Activated CD8-positive, alpha-beta T cell treated with anti-CD3 and anti-CD28 coated beads, Interleukin-2, amount 10 ng/mL, durations not matched to agents 7 days and 5 days (primary cell): ENCODE results near the gene FGF8. TPM values are rescaled to one million over a fixed set of nuclear protein-coding genes. Genes with fewer than 3 reads are reported as not detected.
A peak's percentile ranks its signal among the peaks of the same experiment; 100 is the strongest.

Experiments
- ATAC-seq: fragments of 150-1000 bp; cut with Tn5 transposase; one replicate; pipeline ENCODE4 v1.10.0; 2021; ENCODE audit warnings: moderate library complexity
- CTCF ChIA-PET: fragments of 350-600 bp; sonication (Branson Sonifier 250); formaldehyde crosslinking; loops from one replicate; lab custom pipeline; 2021; ENCODE audit warnings: antibody characterized with exemption; lab: Charles Lee
- POLR2A ChIA-PET: fragments of 350-600 bp; sonication (Branson Sonifier 250); formaldehyde crosslinking; loops from one replicate; lab custom pipeline; 2021; ENCODE audit warnings: antibody characterized with exemption; lab: Charles Lee
- DNase-seq: peaks from one replicate; pipeline ENCODE4 v3.0.0-alpha.2; 2020
- H3K27ac Mint-ChIP-seq: one replicate; pipeline ENCODE4 v1.8.0; 2021; ENCODE audit warnings: mild to moderate bottlenecking, mixed read lengths
- H3K27me3 Mint-ChIP-seq: one replicate; pipeline ENCODE4 v1.8.0; 2021; ENCODE audit warnings: low read depth, mixed read lengths
- H3K36me3 Mint-ChIP-seq: one replicate; pipeline ENCODE4 v1.8.0; 2021; ENCODE audit warnings: low read depth, mixed read lengths
- H3K4me1 Mint-ChIP-seq: one replicate; pipeline ENCODE4 v1.8.0; 2021; ENCODE audit warnings: low read depth, mixed read lengths
- H3K4me3 Mint-ChIP-seq: one replicate; pipeline ENCODE4 v1.8.0; 2021; ENCODE audit warnings: mild to moderate bottlenecking, mixed read lengths
- H3K9me3 Mint-ChIP-seq: one replicate; pipeline ENCODE4 v1.8.0; 2022; ENCODE audit warnings: mixed read lengths; ENCODE audit not compliant: insufficient read depth
- total RNA-seq, 2 experiments: library from RNA; stranded (reverse); gene quantifications; one replicate each; pipeline ENCODE4 v1.2.3, GENCODE V29; 2021

Gene FGF8, protein sequence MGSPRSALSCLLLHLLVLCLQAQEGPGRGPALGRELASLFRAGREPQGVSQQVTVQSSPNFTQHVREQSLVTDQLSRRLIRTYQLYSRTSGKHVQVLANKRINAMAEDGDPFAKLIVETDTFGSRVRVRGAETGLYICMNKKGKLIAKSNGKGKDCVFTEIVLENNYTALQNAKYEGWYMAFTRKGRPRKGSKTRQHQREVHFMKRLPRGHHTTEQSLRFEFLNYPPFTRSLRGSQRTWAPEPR
- total RNA-seq = not detected

DNA sequence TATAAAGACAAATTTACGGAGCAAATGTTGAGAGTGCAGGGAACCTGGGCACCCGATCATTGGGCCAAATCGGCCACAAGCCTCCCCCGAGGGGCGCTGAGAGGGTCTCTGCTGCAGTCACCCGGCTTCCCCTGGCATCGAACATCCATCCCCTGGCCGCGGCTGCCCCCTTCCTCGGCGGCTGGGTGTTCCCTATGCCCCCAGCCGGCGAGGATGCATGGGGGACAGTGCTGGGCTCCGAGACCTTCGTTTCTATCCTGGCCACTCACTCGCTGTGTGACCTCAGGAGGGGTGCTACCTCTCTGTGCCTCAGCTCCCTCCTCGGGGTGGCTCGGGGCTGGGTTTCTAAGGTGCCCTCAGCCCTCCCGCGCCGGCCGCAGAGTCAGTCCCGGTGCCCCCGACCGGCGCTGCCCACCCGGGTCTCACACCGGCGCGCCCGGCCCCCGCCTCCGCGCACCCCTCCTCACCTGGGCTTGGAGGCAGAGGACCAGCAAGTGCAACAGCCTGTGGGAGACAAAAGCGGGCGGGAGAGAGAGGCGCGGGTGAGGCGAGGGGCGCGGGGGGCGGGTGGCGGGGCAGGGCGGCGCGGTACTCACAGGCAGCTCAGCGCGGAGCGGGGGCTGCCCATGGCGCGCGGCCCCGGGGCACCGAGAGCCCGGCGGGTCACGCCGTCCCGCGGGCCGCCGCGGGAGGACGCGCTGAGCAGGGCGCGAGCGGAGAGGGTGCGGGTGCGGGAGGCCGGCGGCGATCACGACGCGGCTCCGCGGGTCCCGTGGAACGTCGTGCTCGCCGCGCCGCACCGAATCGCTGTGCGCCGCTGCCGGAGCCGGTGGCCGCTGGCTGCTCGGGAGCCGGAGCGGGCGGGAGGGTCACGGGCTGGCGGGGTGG is at the start of gene FGF8:
Gene FGF8 (minus strand): TSS at position 842 of the 888 bp plus-strand sequence. CDS start 214 bp downstream, at position 628.
- H3K4me3 Mint-ChIP-seq = no peak within 1 kb of the TSS

DNA sequence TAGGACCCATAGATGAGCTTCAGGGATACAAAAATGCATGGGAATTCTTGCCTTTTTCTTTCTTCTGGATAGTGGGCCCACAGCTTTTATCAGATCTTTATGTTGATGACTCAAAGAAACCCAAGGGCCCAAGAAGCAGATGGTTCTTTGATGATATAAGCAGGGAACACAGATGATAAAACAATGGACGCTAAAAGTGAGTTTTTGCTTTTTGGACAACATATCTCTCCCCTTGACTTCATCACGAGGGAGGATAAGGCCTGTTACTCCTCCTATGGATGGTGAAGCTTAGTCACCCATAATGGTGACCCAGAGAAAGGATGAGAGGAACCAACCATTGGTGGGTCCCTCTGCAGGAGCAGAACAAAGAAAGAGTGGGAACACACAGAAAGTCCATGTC is 48.8 kb upstream of the FGF8 start:
- POLR2A ChIA-PET = no interaction called here
- H3K27ac Mint-ChIP-seq = no peak overlapping the region
- H3K27me3 Mint-ChIP-seq = no peaks in the 10 kb centered on the region
- no peak overlapping the region for H3K4me3 Mint-ChIP-seq
- H3K9me3 Mint-ChIP-seq = no peaks in the 10 kb centered on the region
- DNase-seq (no peak), ATAC-seq (no peak)
- peaks cover 4% of the 10 kb centered on the region for H3K4me1 Mint-ChIP-seq
- peaks cover 3% of the 10 kb centered on the region for H3K36me3 Mint-ChIP-seq
- CTCF ChIA-PET = interaction anchor here (0.8 to 1.6 kb wide), 2 partner anchors 11 to 16 kb away, joined by 3 read pairs; no protein-coding TSS in a partner anchor

More for the DNA sequence above, at the start of gene FGF8:
- no peak within 1 kb of the TSS for H3K27ac Mint-ChIP-seq
- H3K36me3 Mint-ChIP-seq = peaks cover 6% of the 10 kb centered on the region
- ATAC-seq = no peak
- ChIA-PET POLR2A (no interaction called here), CTCF (interaction anchor here (4.9 kb wide), 1 partner anchor 172 kb away, joined by 34 read pairs; no protein-coding TSS in a partner anchor)
- H3K9me3 Mint-ChIP-seq = no peaks in the 10 kb centered on the region
- DNase-seq = no peak
- peaks cover 25% of the 10 kb centered on the region for H3K4me1 Mint-ChIP-seq
- H3K27me3 Mint-ChIP-seq = peaks cover 62% of the 10 kb centered on the region

DNA sequence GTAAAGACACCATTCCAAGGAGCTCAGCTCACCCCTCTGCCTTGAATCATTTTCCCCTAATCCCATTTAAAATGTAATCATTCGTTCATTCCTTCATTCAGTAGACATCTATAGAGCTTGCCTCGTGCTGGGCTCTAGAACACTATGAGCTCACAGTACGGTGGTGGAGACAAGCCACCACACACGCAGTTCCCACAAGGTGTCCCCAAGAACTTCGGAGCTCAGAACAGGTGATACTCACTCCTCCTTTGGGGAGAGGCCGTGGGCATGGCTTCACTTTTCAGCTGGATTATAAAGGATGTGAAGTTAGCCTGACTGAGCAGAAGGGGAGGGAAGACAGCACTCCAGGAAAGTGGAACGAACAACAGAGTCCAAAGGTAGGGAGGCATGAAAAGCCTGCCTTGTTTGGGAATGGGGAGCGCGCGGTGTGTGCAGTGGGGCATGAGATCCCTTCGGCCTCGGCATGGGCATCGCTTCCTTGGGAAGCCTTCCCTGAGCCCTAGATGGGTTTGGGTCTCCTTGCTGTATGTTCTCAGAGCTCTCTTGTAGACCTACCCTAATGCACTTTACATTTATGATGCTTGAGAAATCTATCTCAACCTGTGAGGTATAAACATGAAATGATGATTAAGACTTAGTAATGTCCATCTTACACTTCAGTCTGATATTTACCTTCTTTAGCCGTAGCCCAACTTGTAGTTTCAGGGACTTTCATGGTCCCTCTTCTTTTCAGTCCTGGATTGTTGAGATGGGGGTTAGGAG is 43.1 kb upstream of the FGF8 start:
- H3K9me3 Mint-ChIP-seq = no peaks in the 10 kb centered on the region
- H3K27me3 Mint-ChIP-seq = no peaks in the 10 kb centered on the region
- DNase-seq (no peak), ATAC-seq (peak; percentile 45)
- peaks cover 25% of the 10 kb centered on the region for H3K36me3 Mint-ChIP-seq
- ChIA-PET POLR2A (interaction anchor here (0.8 to 2.9 kb wide), 19 partner anchors 7 to 300 kb away, joined by 3 to 49 read pairs (median 5); partner anchors contain the start of genes ARMH3, HPS6 and NPM3), CTCF (interaction anchor here (0.8 to 4.2 kb wide), 11 partner anchors 14 to 665 kb away, joined by 3 to 42 read pairs (median 5); partner anchors contain the start of gene NPM3)
- H3K27ac Mint-ChIP-seq = peak overlapping the region; percentile 99
- H3K4me3 Mint-ChIP-seq = peak overlapping the region; percentile 96
- H3K4me1 Mint-ChIP-seq = peaks cover 24% of the 10 kb centered on the region

DNA sequence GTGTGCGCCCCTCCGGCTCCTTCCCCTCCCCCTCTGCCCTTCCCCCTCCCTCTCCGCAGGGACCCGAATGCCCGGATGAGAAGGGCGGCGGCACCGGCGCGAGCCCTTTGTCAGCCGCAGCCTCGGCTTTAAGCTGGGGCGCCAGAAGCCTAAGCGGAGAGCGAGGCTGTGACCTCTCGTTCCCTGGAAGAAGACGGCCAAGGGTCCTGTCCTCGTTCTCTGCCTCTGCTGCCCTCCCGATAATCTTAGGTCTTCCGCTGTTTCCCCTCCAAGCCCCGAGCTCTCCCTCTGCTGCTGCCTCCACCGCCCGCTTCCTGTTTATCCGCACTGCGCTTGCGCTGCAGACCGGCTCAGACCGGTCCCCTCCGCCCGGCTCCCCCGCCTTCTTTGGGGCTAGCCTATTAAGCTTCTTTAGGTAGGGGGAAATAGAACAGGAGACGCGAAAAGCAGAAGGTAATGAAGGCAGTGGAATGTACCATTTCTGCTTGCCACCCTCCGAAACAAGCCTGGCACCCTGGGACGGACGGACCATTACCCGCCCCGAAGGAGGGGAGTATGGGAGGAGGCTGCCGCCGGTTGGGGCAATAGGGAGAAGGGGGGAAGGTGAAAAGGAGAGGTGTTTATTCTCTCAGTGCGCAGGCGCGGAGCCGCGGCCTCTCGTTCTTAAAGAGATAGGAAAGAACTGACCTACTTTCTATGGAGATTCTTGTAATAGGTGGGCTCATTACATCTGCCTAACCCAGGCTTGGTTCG is 42.4 kb upstream of the FGF8 start, which contains the start of gene OGA:
Gene OGA (minus strand): TSS at position 326 of the 753 bp plus-strand sequence. CDS start 422 bp downstream, outside the sequence.
- H3K4me3 Mint-ChIP-seq = peak within 1 kb of the TSS; percentile 96

DNA sequence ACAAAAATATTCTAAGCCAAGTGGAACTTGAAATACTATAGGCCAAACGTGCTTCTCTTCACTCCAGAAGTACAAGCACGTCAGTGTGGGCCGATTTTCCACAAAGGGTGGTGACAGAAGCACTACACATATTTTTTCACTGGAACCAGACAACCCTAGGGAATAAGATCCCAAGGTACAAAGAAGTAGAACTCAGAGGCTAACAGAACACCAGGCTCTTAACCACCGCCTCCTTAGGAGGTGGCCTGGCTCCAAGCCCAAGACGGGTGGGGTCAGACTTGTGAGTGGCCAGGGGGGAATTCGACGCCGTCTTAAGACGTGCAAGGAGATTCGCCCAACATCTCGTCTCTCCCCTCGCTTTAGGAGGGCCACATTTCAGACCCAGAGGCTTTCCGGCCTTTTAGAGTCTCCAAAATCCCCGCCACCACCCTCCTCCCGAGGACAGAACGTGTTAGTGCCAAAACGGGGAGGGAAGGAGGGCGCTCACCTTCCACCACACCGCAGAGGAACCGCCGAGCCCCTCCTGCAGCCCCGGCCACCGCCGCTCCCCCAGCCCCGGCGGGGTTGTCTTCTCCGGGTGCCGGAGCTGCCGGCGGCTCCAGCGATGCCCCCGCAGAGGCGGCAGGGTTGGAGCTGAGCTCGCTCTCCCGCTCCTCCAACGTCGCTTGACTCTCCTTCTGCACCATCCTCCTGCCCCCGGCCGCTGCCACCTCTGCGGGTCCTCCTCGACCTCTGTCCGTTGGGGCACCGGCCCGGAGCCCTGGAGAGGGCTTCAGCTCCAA is 41.6 kb upstream of the FGF8 start:
- no peaks in the 10 kb centered on the region for H3K9me3 Mint-ChIP-seq
- H3K4me3 Mint-ChIP-seq = peak overlapping the region; percentile 96
- peak overlapping the region; percentile 99 for H3K27ac Mint-ChIP-seq
- POLR2A ChIA-PET = interaction anchor here (0.6 to 2.9 kb wide), 26 partner anchors 9 to 1447 kb away, joined by 3 to 49 read pairs (median 4); partner anchors contain the start of genes HPS6, LDB1 and NPM3
- H3K36me3 Mint-ChIP-seq = peaks cover 36% of the 10 kb centered on the region
- CTCF ChIA-PET = interaction anchor here (1.6 to 4.2 kb wide), 7 partner anchors 19 to 37 kb away, joined by 4 to 42 read pairs (median 9); partner anchors contain the start of gene NPM3
- H3K27me3 Mint-ChIP-seq = no peaks in the 10 kb centered on the region
- DNase-seq (peak; percentile 58), ATAC-seq (peak; percentile 25)
- H3K4me1 Mint-ChIP-seq = peaks cover 38% of the 10 kb centered on the region

More for the DNA sequence above, 42.4 kb upstream of the FGF8 start, which contains the start of gene OGA:
- ATAC-seq (peak; percentile 93), DNase-seq (peak; percentile 99)
- CTCF ChIA-PET = interaction anchor here (1.1 to 4.2 kb wide), 10 partner anchors 15 to 297 kb away, joined by 3 to 42 read pairs (median 5); partner anchors contain the start of gene NPM3
- Mint-ChIP-seq H3K27ac (peak within 1 kb of the TSS; percentile 99), H3K4me1 (peaks cover 31% of the 10 kb centered on the region), H3K36me3 (peaks cover 31% of the 10 kb centered on the region), H3K9me3 (no peaks in the 10 kb centered on the region), H3K27me3 (no peaks in the 10 kb centered on the region)
- POLR2A ChIA-PET = interaction anchor here (0.7 to 2.9 kb wide), 28 partner anchors 8 to 1447 kb away, joined by 3 to 49 read pairs (median 4); partner anchors contain the start of genes ARMH3, HPS6 and NPM3

DNA sequence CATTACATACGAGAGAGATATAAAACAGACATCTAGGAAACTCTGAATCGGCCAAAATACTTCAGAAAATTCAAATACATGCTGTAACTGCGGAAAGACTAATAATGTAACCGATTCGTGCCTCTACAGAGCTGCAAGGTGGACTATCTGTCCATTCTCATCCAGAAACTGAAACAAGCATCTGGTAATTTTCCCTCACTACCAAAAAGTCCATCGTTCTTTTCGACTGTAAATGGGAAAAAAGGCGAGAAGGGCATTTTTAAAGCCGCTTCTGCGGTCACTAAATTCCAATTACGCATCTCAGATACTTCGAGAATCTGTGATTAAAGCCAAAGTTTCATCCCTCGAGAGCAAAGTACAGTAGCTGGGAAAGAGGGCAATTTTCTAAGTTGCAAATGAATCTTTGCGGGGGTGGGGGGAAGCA is 41.0 kb upstream of the FGF8 start:
- H3K9me3 Mint-ChIP-seq = no peaks in the 10 kb centered on the region
- ChIA-PET POLR2A (interaction anchor here (0.6 to 2.9 kb wide), 11 partner anchors 12 to 303 kb away, joined by 3 to 18 read pairs (median 4); partner anchors contain the start of genes ARMH3, LDB1 and NPM3), CTCF (interaction anchor here (1.0 to 3.7 kb wide), 5 partner anchors 19 to 42 kb away, joined by 4 to 22 read pairs (median 6); no protein-coding TSS in a partner anchor)
- H3K27me3 Mint-ChIP-seq = no peaks in the 10 kb centered on the region
- peak overlapping the region; percentile 99 for H3K27ac Mint-ChIP-seq
- no peak for ATAC-seq
- no peak for DNase-seq
- H3K4me3 Mint-ChIP-seq = peak overlapping the region; percentile 96
- peaks cover 38% of the 10 kb centered on the region for H3K4me1 Mint-ChIP-seq
- H3K36me3 Mint-ChIP-seq = peaks cover 39% of the 10 kb centered on the region

DNA sequence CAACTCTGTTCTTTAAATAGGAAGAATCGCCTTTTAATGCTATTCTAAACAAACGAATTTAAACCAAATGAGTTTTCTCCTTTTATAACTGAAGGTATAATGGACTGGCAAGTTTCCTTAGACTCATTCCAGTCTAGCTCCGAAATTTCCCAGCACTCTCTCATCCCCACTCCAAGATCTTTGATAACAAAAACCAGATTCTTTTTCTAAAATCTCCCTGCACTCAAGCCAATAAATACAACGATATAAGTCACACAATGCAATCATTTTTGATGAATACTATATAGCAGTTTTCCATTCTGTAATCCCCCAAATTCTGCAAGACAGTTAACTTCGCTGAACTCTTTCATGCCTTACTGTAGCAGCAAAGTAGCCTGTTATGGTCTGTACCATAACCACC is 40.5 kb upstream of the FGF8 start:
- no peaks in the 10 kb centered on the region for H3K9me3 Mint-ChIP-seq
- peak overlapping the region; percentile 96 for H3K4me3 Mint-ChIP-seq
- H3K36me3 Mint-ChIP-seq = peaks cover 40% of the 10 kb centered on the region
- ChIA-PET POLR2A (interaction anchor here (0.8 to 2.9 kb wide), 6 partner anchors 12 to 239 kb away, joined by 3 to 12 read pairs (median 3); partner anchors contain the start of gene ARMH3), CTCF (interaction anchor here (1.0 to 3.6 kb wide), 5 partner anchors 24 to 193 kb away, joined by 4 to 22 read pairs (median 6); no protein-coding TSS in a partner anchor)
- H3K4me1 Mint-ChIP-seq = peaks cover 38% of the 10 kb centered on the region
- ATAC-seq = no peak
- no peaks in the 10 kb centered on the region for H3K27me3 Mint-ChIP-seq
- DNase-seq = no peak
- H3K27ac Mint-ChIP-seq = peak overlapping the region; percentile 88

DNA sequence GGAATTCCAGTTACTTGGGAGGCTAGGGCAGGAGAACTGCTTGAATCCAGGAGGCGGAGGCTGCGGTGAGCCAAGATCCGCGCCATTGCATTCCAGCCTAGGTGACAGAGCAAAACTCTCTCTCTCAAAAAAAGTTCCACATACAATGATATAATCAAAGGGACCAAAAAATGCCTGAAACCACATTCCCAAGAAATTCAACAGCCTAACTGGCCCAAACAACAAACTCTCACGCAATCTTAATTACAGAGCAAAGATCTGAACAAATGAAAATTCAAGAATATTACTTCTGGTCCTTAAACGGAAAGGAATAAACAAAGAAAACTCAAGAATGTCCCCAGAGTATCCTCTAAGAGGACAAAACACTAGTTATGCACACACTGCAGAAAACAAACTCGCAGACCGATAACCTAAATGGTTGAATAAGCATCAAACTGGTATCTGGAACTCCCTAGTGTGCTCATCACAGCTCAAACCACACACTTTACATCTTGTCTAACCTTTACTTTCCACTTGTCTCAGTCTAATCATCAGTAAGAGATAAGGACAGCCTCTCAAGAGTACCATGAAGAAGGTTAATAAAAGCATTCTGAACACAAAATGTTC is 38.7 kb upstream of the FGF8 start:
- Mint-ChIP-seq H3K36me3 (peaks cover 51% of the 10 kb centered on the region), H3K4me1 (peaks cover 38% of the 10 kb centered on the region), H3K27ac (peak overlapping the region; percentile 80), H3K9me3 (no peaks in the 10 kb centered on the region), H3K27me3 (no peaks in the 10 kb centered on the region), H3K4me3 (peak overlapping the region; percentile 96)
- ChIA-PET POLR2A (no interaction called here), CTCF (interaction anchor here (0.5 to 3.6 kb wide), 5 partner anchors 21 to 301 kb away, joined by 3 to 22 read pairs (median 3); no protein-coding TSS in a partner anchor)
- ATAC-seq (no peak), DNase-seq (no peak)

DNA sequence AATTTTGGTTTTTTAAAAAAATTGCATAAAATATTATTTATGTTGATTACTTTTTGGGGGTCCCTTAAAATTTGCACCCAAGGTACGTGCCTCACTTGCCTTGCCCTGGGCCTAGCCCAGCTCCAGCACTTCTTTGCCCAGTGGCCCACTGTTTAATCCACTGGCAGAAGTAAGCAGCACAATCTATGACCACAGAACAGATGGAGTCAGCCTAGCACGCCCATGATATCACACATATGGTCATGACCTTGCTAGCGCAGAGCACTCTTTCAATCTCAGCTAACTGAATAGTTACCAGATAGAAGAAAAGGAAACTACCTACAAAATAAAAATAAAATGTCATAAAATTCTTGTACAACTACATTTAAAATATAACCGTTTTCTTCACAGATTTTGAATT is 36.7 kb upstream of the FGF8 start:
- ChIA-PET POLR2A (no interaction called here), CTCF (interaction anchor here (0.6 to 1.8 kb wide), 5 partner anchors 28 to 253 kb away, joined by 3 to 8 read pairs (median 3); no protein-coding TSS in a partner anchor)
- H3K27me3 Mint-ChIP-seq = no peaks in the 10 kb centered on the region
- peaks cover 60% of the 10 kb centered on the region for H3K36me3 Mint-ChIP-seq
- no peak for ATAC-seq
- no peak overlapping the region for H3K27ac Mint-ChIP-seq
- peaks cover 34% of the 10 kb centered on the region for H3K4me1 Mint-ChIP-seq
- DNase-seq = no peak
- no peaks in the 10 kb centered on the region for H3K9me3 Mint-ChIP-seq
- H3K4me3 Mint-ChIP-seq = no peak overlapping the region
